Subcutaneous adipose tissue (tissue), 4 donors: ENCODE data around the gene ZDHHC11. TPM values are rescaled to one million over a fixed set of nuclear protein-coding genes. Genes with fewer than 3 reads are reported as not detected.

ENCODE experiments used
- CTCF ChIP-seq: fragments of 450-650 bp; IDR thresholded peaks from one replicate; pipeline ENCODE4 v1.5.1; 2016; ENCODE audit warnings: low read depth, mild to moderate bottlenecking, control low read depth, antibody characterized with exemption, moderate library complexity
- total RNA-seq, 4 donors: library from RNA; depleted of rRNA; stranded (reverse); fragments of >200 nt; gene quantifications; one replicate each; pipeline ENCODE4 v1.1.0, GENCODE V29; 2016

The ZDHHC11 gene
- total RNA-seq, 4 donors from 2014 or later, result 0.88 to 4.5 (median 1.3) TPM

- no peak for TF ChIP-seq CTCF
Observed at GRCh38 chr5:889075-889710, 38.4 kb upstream of the ZDHHC11 start.

DNA sequence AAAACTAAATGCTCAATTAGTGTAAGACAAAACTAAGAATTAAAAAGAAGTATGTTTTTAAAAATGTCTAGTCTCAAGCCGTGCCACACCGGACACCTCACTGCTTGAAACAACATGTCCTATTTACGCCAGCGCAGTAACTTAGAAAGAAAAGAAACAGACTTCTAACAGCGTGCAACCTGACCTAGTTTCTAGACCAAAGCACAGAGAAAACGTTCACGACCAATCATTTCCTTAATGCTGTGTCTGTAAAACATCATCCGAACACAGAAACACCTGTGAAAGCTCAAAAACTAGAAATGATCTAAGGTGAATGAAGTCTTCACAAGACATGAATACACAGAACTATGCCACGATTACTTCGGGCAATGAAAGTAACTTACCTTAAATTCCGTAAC lies 37.9 kb upstream of the ZDHHC11 start:
- no peak for TF ChIP-seq CTCF

GRCh38 chr5:887947-888637 lies 37.3 kb upstream of the ZDHHC11 start:
- no peak for TF ChIP-seq CTCF

- TF ChIP-seq CTCF, result no peak
Observed at GRCh38 chr5:886716-887325, 36.0 kb upstream of the ZDHHC11 start.

GRCh38 chr5:886036-886435 lies 35.2 kb upstream of the ZDHHC11 start:
- TF ChIP-seq CTCF, result no peak

- no peak for TF ChIP-seq CTCF
Observed at GRCh38 chr5:885529-885928, 34.7 kb upstream of the ZDHHC11 start.

- no peak for TF ChIP-seq CTCF
Observed at GRCh38 chr5:885127-885442, 34.3 kb upstream of the ZDHHC11 start.
